Measurements from ENCODE around the gene GRIN1.

- TF ChIP-seq, protein P1, sequence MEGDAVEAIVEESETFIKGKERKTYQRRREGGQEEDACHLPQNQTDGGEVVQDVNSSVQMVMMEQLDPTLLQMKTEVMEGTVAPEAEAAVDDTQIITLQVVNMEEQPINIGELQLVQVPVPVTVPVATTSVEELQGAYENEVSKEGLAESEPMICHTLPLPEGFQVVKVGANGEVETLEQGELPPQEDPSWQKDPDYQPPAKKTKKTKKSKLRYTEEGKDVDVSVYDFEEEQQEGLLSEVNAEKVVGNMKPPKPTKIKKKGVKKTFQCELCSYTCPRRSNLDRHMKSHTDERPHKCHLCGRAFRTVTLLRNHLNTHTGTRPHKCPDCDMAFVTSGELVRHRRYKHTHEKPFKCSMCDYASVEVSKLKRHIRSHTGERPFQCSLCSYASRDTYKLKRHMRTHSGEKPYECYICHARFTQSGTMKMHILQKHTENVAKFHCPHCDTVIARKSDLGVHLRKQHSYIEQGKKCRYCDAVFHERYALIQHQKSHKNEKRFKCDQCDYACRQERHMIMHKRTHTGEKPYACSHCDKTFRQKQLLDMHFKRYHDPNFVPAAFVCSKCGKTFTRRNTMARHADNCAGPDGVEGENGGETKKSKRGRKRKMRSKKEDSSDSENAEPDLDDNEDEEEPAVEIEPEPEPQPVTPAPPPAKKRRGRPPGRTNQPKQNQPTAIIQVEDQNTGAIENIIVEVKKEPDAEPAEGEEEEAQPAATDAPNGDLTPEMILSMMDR (conservative IDR thresholded peaks at IDR 0.05): no peak
- TF ChIP-seq EZH2 (IDR thresholded peaks at IDR 0.05; ENCODE audit: low read depth): no peak
Measured at GRCh38 chr9:137201205-137201868, 62.4 kb downstream of the GRIN1 start.
